H9 (cell line): Measurements from ENCODE around the gene C15orf40. TPM values are rescaled to one million over a fixed set of nuclear protein-coding genes. Genes with fewer than 3 reads are reported as not detected.

Experiments used
- DNase-seq: peaks from one replicate; pipeline ENCODE4 v3.0.0-alpha.2; 2017
- H2AFZ ChIP-seq: one replicate; pipeline ENCODE4 v1.6.1; 2013; ENCODE audit warnings: mild to moderate bottlenecking, low read length, control low read depth, moderate library complexity
- H2AK5ac ChIP-seq: 2 replicates; pipeline ENCODE4 v1.6.1; 2013; ENCODE audit warnings: low read length, control low read depth, mixed read lengths; ENCODE audit not compliant: insufficient read length
- H2BK120ac ChIP-seq: one replicate; pipeline ENCODE4 v1.6.1; 2013; ENCODE audit warnings: low read depth, mild to moderate bottlenecking, low read length, control low read depth, inconsistent platforms; ENCODE audit not compliant: poor library complexity, severe bottlenecking
- H2BK12ac ChIP-seq: 2 replicates; pipeline ENCODE4 v1.6.1; 2013; ENCODE audit warnings: low read length, control low read depth, mixed read lengths, low read depth; ENCODE audit not compliant: insufficient read length
- H2BK15ac ChIP-seq: 2 replicates; pipeline ENCODE4 v1.6.1; 2013; ENCODE audit warnings: low read depth, low read length, control low read depth
- H2BK20ac ChIP-seq: one replicate; pipeline ENCODE4 v1.6.1; 2013; ENCODE audit warnings: low read depth, mild to moderate bottlenecking, low read length, control low read depth, inconsistent platforms; ENCODE audit not compliant: poor library complexity, severe bottlenecking
- H2BK5ac ChIP-seq: 2 replicates; pipeline ENCODE4 v1.6.1; 2013; ENCODE audit warnings: low read length, control low read depth, mixed read lengths; ENCODE audit not compliant: insufficient read length
- H3K14ac ChIP-seq: 2 replicates; pipeline ENCODE4 v1.6.1; 2013; ENCODE audit warnings: low read length, control low read depth; ENCODE audit not compliant: insufficient read depth
- H3K18ac ChIP-seq: 2 replicates; pipeline ENCODE4 v1.6.1; 2013; ENCODE audit warnings: low read depth, mild to moderate bottlenecking, mixed read lengths, low read length, control low read depth; ENCODE audit not compliant: insufficient read length
- H3K23ac ChIP-seq: 2 replicates; pipeline ENCODE4 v1.6.1; 2013; ENCODE audit warnings: low read length, control low read depth, mixed read lengths, low read depth; ENCODE audit not compliant: insufficient read length
- H3K23me2 ChIP-seq: 2 replicates; pipeline ENCODE4 v1.6.1; 2013; ENCODE audit warnings: low read depth, mild to moderate bottlenecking, mixed read lengths, low read length, control low read depth; ENCODE audit not compliant: insufficient read length, poor library complexity, severe bottlenecking
- H3K27ac ChIP-seq: 2 replicates; pipeline ENCODE4 v1.5.1; 2013; ENCODE audit warnings: low read length, control low read depth, mixed read lengths, low read depth; ENCODE audit not compliant: insufficient read length
- H3K27me3 ChIP-seq: 2 replicates; pipeline ENCODE4 v1.6.1; 2013; ENCODE audit warnings: low read length, control low read depth, inconsistent platforms; ENCODE audit not compliant: insufficient read depth
- H3K4ac ChIP-seq: 2 replicates; pipeline ENCODE4 v1.6.1; 2013; ENCODE audit warnings: low read depth, mild to moderate bottlenecking, control low read depth, inconsistent platforms, low read length, moderate library complexity
- H3K4me1 ChIP-seq: 2 replicates; pipeline ENCODE4 v1.6.1; 2013; ENCODE audit warnings: low read length, control low read depth, inconsistent platforms; ENCODE audit not compliant: insufficient read depth
- H3K4me2 ChIP-seq: 2 replicates; pipeline ENCODE4 v1.6.1; 2013; ENCODE audit warnings: low read length, control low read depth, mixed read lengths; ENCODE audit not compliant: insufficient read length, insufficient read depth
- H3K56ac ChIP-seq: 2 replicates; pipeline ENCODE4 v1.6.1; 2013; ENCODE audit warnings: low read depth, mild to moderate bottlenecking, mixed read lengths, low read length, control low read depth; ENCODE audit not compliant: insufficient read length
- H3K79me1 ChIP-seq: 2 replicates; pipeline ENCODE4 v1.6.1; 2013; ENCODE audit warnings: low read depth, mild to moderate bottlenecking, moderate library complexity, low read length, control low read depth, inconsistent platforms; ENCODE audit not compliant: insufficient read depth, poor library complexity, severe bottlenecking
- H3K79me2 ChIP-seq: 2 replicates; pipeline ENCODE4 v1.6.1; 2013; ENCODE audit warnings: low read length, control low read depth, inconsistent platforms; ENCODE audit not compliant: insufficient read depth
- H3K9ac ChIP-seq: 2 replicates; pipeline ENCODE4 v1.6.1; 2013; ENCODE audit warnings: low read length, control low read depth, mixed read lengths; ENCODE audit not compliant: insufficient read length; ENCODE audit errors: extremely low read depth
- H3K9me3 ChIP-seq: one replicate; pipeline ENCODE4 v1.6.1; 2013; ENCODE audit warnings: low read depth, low read length, inconsistent platforms; ENCODE audit not compliant: control insufficient read depth
- H3T11ph ChIP-seq: one replicate; pipeline ENCODE4 v1.6.1; 2013; ENCODE audit warnings: mild to moderate bottlenecking, low read length, control low read depth, inconsistent platforms
- H4K20me1 ChIP-seq: one replicate; pipeline ENCODE4 v1.6.1; 2013; ENCODE audit not compliant: control insufficient read depth, insufficient read length, insufficient read depth
- H4K5ac ChIP-seq: 2 replicates; pipeline ENCODE4 v1.6.1; 2013; ENCODE audit warnings: low read depth, mild to moderate bottlenecking, mixed read lengths, low read length, control low read depth; ENCODE audit not compliant: insufficient read length
- H4K8ac ChIP-seq: replicated peaks from 2 replicates; pipeline ENCODE4 v1.6.1; 2013; ENCODE audit warnings: low read length, control low read depth, mixed read lengths, low read depth; ENCODE audit not compliant: insufficient read length
- H4K91ac ChIP-seq: 2 replicates; pipeline ENCODE4 v1.6.1; 2013; ENCODE audit warnings: low read depth, mild to moderate bottlenecking, moderate library complexity, mixed read lengths, low read length, control low read depth; ENCODE audit not compliant: insufficient read length
- H3K27ac Mint-ChIP-seq, 3 experiments: 2 replicates in 2 of 3; 3 replicates in 1 of 3; pipeline ENCODE4 v1.8.0; 2020 to 2021; ENCODE audit warnings: mixed read lengths in 3 of 3, mild to moderate bottlenecking in 1 of 3, moderate library complexity in 1 of 3
- H3K27me3 Mint-ChIP-seq: 2 replicates; pipeline ENCODE4 v1.8.0; 2021; ENCODE audit warnings: low read depth, mild to moderate bottlenecking, moderate library complexity, mixed read lengths
- H3K36me3 Mint-ChIP-seq, 3 experiments: 2 replicates in 2 of 3; 3 replicates in 1 of 3; pipeline ENCODE4 v1.8.0; 2020 to 2021; ENCODE audit warnings: low read depth in 3 of 3, mixed read lengths in 3 of 3; ENCODE audit not compliant: insufficient read depth in 1 of 3
- H3K4me1 Mint-ChIP-seq, 2 experiments: 2 replicates each; pipeline ENCODE4 v1.8.0; 2020; ENCODE audit warnings: mixed read lengths in 2 of 2
- H3K4me3 Mint-ChIP-seq, 2 experiments: 2 replicates in 1 of 2; 3 replicates in 1 of 2; pipeline ENCODE4 v1.8.0; 2020 to 2021; ENCODE audit warnings: mild to moderate bottlenecking in 2 of 2, mixed read lengths in 2 of 2, moderate library complexity in 1 of 2
- H3K9me3 Mint-ChIP-seq, 2 experiments: 2 replicates in 1 of 2; 3 replicates in 1 of 2; pipeline ENCODE4 v1.8.0; 2020; ENCODE audit warnings: mild to moderate bottlenecking in 2 of 2, mixed read lengths in 2 of 2, moderate library complexity in 1 of 2
- CTCF ChIP-seq: fragments of 200-600 bp; sonication (generic); conservative IDR thresholded peaks from 3 replicates; pipeline ENCODE4 v1.8.0; 2021; ENCODE audit warnings: antibody characterized with exemption, mild to moderate bottlenecking
- WGBS: extraction: QIAGEN DNeasy Blood & Tissue Kit; methylation state at CpG from one replicate; pipeline ENCODE4 v1.1.7; 2013; ENCODE audit warnings: missing lambda C conversion rate, low lambda C conversion rate, mixed read lengths; ENCODE audit not compliant: insufficient read length; ENCODE audit errors: extremely low coverage; 5-methylcytosine and 5-hydroxymethylcytosine counted together
- total RNA-seq: library from RNA; stranded (reverse); gene quantifications from 2 replicates; pipeline ENCODE4 v1.2.1, GENCODE V29; 2021

Gene C15orf40
- total RNA-seq, 1 experiment from 2014 or later, result 11.5 TPM

GRCh38 chr15:82959423-82959822, 52.0 kb downstream of the C15orf40 start:
- Histone ChIP-seq H3K4ac (no peak overlapping the region), H3K23me2 (no peaks in the 10 kb centered on the region), H2AK5ac (no peak overlapping the region), H3T11ph (no peak overlapping the region), H3K9ac (no peak overlapping the region), H3K79me2 (no peaks in the 10 kb centered on the region), H3K4me1 (no peaks in the 10 kb centered on the region), H2BK120ac (no peak overlapping the region), H2BK15ac (no peak overlapping the region), H4K8ac (no peak overlapping the region), H2BK5ac (no peak overlapping the region), H3K79me1 (no peaks in the 10 kb centered on the region), H3K4me2 (no peak overlapping the region), H2AFZ (no peak overlapping the region), H3K56ac (no peak overlapping the region), H2BK20ac (no peak overlapping the region), H2BK12ac (no peak overlapping the region), H4K91ac (no peak overlapping the region), H3K27ac (no peak overlapping the region), H3K18ac (no peak overlapping the region), H3K27me3 (no peaks in the 10 kb centered on the region), H4K5ac (no peak overlapping the region), H4K20me1 (no peaks in the 10 kb centered on the region), H3K23ac (no peak overlapping the region), H3K14ac (no peak overlapping the region), H3K9me3 (no peaks in the 10 kb centered on the region)
- Mint-ChIP-seq H3K27ac (no peak overlapping the region), H3K4me3 (no peak overlapping the region), H3K4me1 (peaks cover 17 to 21% of the 10 kb centered on the region in 2 experiments), H3K9me3 (no peaks in the 10 kb centered on the region), H3K36me3 (no peaks in the 10 kb centered on the region), H3K27me3 (peaks cover 3% of the 10 kb centered on the region)
- TF ChIP-seq CTCF, result no peak
- DNase-seq, result no peak
- WGBS, result no CpG with 5 or more reads among the region's 5 CpGs
